Omental fat pad (tissue), 4 donors: ENCODE results near the gene SLC24A3. TPM values are rescaled to one million over a fixed set of nuclear protein-coding genes. Genes with fewer than 3 reads are reported as not detected.

ENCODE experiments used
- ATAC-seq: fragments of 150-250 bp; one replicate; pipeline ENCODE4 v1.9.1; 2016; ENCODE audit warnings: mild to moderate bottlenecking, moderate library complexity; ENCODE audit not compliant: low FRiP score
- DNase-seq: peaks from one replicate; pipeline ENCODE4 v3.0.0-alpha.2; 2019; ENCODE audit warnings: low spot score
- CTCF ChIP-seq, 3 donors: fragments of 450-650 bp; IDR thresholded peaks; one replicate each; pipeline ENCODE4 v1.5.1; 2016 to 2017; ENCODE audit warnings: antibody characterized with exemption in 3 of 3, mild to moderate bottlenecking in 3 of 3, moderate library complexity in 2 of 3
- total RNA-seq, 4 donors: library from RNA; depleted of rRNA; stranded (reverse); fragments of >200 nt; gene quantifications; one replicate each; pipeline ENCODE4 v1.1.0, GENCODE V29; 2016

The SLC24A3 gene
- total RNA-seq, 4 donors from 2014 or later, result 6.3 to 14.0 (median 9.2) TPM

GRCh38 chr20:19322061-19322985 is 109.9 kb downstream of the SLC24A3 start:
- ATAC-seq (no peak), DNase-seq (no peak)
- TF ChIP-seq CTCF (IDR thresholded peaks at IDR 0.05), result no peak

- no peak for DNase-seq
- no peak for TF ChIP-seq CTCF (IDR thresholded peaks at IDR 0.05)
- no peak for ATAC-seq
Measured at GRCh38 chr20:19327401-19327800, 115.0 kb downstream of the SLC24A3 start.

- DNase-seq (no peak), ATAC-seq (no peak)
- TF ChIP-seq CTCF (IDR thresholded peaks at IDR 0.05), result no peak
Measured at GRCh38 chr20:19328676-19329075, 116.2 kb downstream of the SLC24A3 start.

GRCh38 chr20:19330038-19330437 is 117.6 kb downstream of the SLC24A3 start:
- no peak for DNase-seq
- no peak for TF ChIP-seq CTCF (IDR thresholded peaks at IDR 0.05)
- no peak for ATAC-seq

GRCh38 chr20:19330731-19331130 is 118.3 kb downstream of the SLC24A3 start:
- ATAC-seq, result no peak
- DNase-seq, result no peak
- TF ChIP-seq CTCF (IDR thresholded peaks at IDR 0.05), result no peak

- ATAC-seq (no peak), DNase-seq (no peak)
- TF ChIP-seq CTCF (IDR thresholded peaks at IDR 0.05), result no peak
Measured at GRCh38 chr20:19333563-19333962, 121.1 kb downstream of the SLC24A3 start.

GRCh38 chr20:19335341-19335740 is 122.9 kb downstream of the SLC24A3 start:
- TF ChIP-seq CTCF (IDR thresholded peaks at IDR 0.05), result no peak
- ATAC-seq, result no peak
- no peak for DNase-seq
